ENCODE measurements around the gene SDK2. TPM values are rescaled to one million over a fixed set of nuclear protein-coding genes. Genes with fewer than 3 reads are reported as not detected.
A peak's percentile ranks its signal among the peaks of the same experiment; 100 is the strongest.

SDK2 gene
- polyA plus RNA-seq, 1 experiment = 0.01 TPM

- peak overlapping the region; percentile 93 for H3K27ac ChIP-seq (ENCODE audit: low read depth, low read length)
- H3K27me3 ChIP-seq (ENCODE audit: control insufficient read depth, insufficient read depth, low read length) = no peaks in the 10 kb centered on the region
- DNase-seq (ENCODE audit: low read depth, low spot score) = no peak
- ChIA-PET CTCF (interaction anchor here (0.6 to 2.7 kb wide), 5 partner anchors 35 to 581 kb away, joined by 3 to 10 read pairs (median 4); no protein-coding TSS in a partner anchor), POLR2A (no interaction called here)
- TF ChIP-seq CTCF (IDR thresholded peaks at IDR 0.05; ENCODE audit: low read depth, low read length) = no peak
- no peaks in the 10 kb centered on the region for H3K9me3 ChIP-seq (ENCODE audit: control insufficient read depth, insufficient read depth, low read length)
- H3K4me3 ChIP-seq (ENCODE audit: low read depth, low read length) = peak overlapping the region; percentile 56
Observed at GRCh38 chr17:73305845-73306836, 338.1 kb downstream of the SDK2 start.

- no peak for DNase-seq (ENCODE audit: low read depth, low spot score)
- peak overlapping the region; percentile 56 for H3K4me3 ChIP-seq (ENCODE audit: low read depth, low read length)
- CTCF ChIA-PET = interaction anchor here (0.6 to 2.7 kb wide), 3 partner anchors 36 to 65 kb away, joined by 3 to 10 read pairs (median 4); no protein-coding TSS in a partner anchor
- POLR2A ChIA-PET = interaction anchor here (0.8 kb wide), 1 partner anchor 63 kb away, joined by 5 read pairs; no protein-coding TSS in a partner anchor
- no peaks in the 10 kb centered on the region for H3K9me3 ChIP-seq (ENCODE audit: control insufficient read depth, insufficient read depth, low read length)
- H3K27me3 ChIP-seq (ENCODE audit: control insufficient read depth, insufficient read depth, low read length) = no peaks in the 10 kb centered on the region
- peak overlapping the region; percentile 93 for H3K27ac ChIP-seq (ENCODE audit: low read depth, low read length)
- peak; percentile 16; the same call in 1 of the 2 replicates for TF ChIP-seq CTCF (IDR thresholded peaks at IDR 0.05; ENCODE audit: low read depth, low read length)
Observed at GRCh38 chr17:73304971-73305812, 339.1 kb downstream of the SDK2 start.

GRCh38 chr17:73304438-73304837 lies 339.8 kb downstream of the SDK2 start:
- no peak for DNase-seq (ENCODE audit: low read depth, low spot score)
- no peak for TF ChIP-seq CTCF (IDR thresholded peaks at IDR 0.05; ENCODE audit: low read depth, low read length)
- ChIA-PET CTCF (interaction anchor here (0.9 to 1.1 kb wide), 2 partner anchors 49 to 66 kb away, joined by 3 read pairs; no protein-coding TSS in a partner anchor), POLR2A (no interaction called here)
- Histone ChIP-seq H3K27me3 (ENCODE audit: control insufficient read depth, insufficient read depth, low read length) (no peaks in the 10 kb centered on the region), H3K9me3 (ENCODE audit: control insufficient read depth, insufficient read depth, low read length) (no peaks in the 10 kb centered on the region), H3K27ac (ENCODE audit: low read depth, low read length) (peak overlapping the region; percentile 93), H3K4me3 (ENCODE audit: low read depth, low read length) (peak overlapping the region; percentile 56; the same call in 1 of the 2 replicates)

GRCh38 chr17:73302189-73302588 lies 342.1 kb downstream of the SDK2 start:
- ChIA-PET POLR2A (interaction anchor here (0.6 kb wide), 1 partner anchor 14 kb away, joined by 4 read pairs; no protein-coding TSS in a partner anchor), CTCF (interaction anchor here (1.4 to 2.1 kb wide), 2 partner anchors 9 to 68 kb away, joined by 7 read pairs; no protein-coding TSS in a partner anchor)
- H3K27me3 ChIP-seq (ENCODE audit: control insufficient read depth, insufficient read depth, low read length) = no peaks in the 10 kb centered on the region
- no peak overlapping the region for H3K27ac ChIP-seq (ENCODE audit: low read depth, low read length)
- no peak overlapping the region for H3K4me3 ChIP-seq (ENCODE audit: low read depth, low read length)
- TF ChIP-seq CTCF (IDR thresholded peaks at IDR 0.05; ENCODE audit: low read depth, low read length) = no peak
- no peak for DNase-seq (ENCODE audit: low read depth, low spot score)
- H3K9me3 ChIP-seq (ENCODE audit: control insufficient read depth, insufficient read depth, low read length) = no peaks in the 10 kb centered on the region

Data from AG04450 (cell line).